Coronary artery (tissue), 2 donors: ENCODE results near the gene GCK.

Experiments
- DNase-seq: peaks from one replicate; pipeline ENCODE4 v3.0.0-alpha.2; 2017; ENCODE audit warnings: low spot score
- H3K27ac ChIP-seq, 2 donors: fragments of 200-600 bp; sonication (generic); one replicate each; pipeline ENCODE4 v1.5.1; 2016 to 2019
- H3K4me3 ChIP-seq: fragments of 200-600 bp; sonication (generic); 2 replicates; pipeline ENCODE4 v1.5.1; 2016; ENCODE audit warnings: mild to moderate bottlenecking, moderate library complexity
- TF ChIP-seq, protein P1 (sequence below): fragments of 200-600 bp; sonication (generic); IDR thresholded peaks from one replicate; pipeline ENCODE4 v1.5.1; 2019; ENCODE audit warnings: antibody characterized with exemption

Gene GCK

DNA sequence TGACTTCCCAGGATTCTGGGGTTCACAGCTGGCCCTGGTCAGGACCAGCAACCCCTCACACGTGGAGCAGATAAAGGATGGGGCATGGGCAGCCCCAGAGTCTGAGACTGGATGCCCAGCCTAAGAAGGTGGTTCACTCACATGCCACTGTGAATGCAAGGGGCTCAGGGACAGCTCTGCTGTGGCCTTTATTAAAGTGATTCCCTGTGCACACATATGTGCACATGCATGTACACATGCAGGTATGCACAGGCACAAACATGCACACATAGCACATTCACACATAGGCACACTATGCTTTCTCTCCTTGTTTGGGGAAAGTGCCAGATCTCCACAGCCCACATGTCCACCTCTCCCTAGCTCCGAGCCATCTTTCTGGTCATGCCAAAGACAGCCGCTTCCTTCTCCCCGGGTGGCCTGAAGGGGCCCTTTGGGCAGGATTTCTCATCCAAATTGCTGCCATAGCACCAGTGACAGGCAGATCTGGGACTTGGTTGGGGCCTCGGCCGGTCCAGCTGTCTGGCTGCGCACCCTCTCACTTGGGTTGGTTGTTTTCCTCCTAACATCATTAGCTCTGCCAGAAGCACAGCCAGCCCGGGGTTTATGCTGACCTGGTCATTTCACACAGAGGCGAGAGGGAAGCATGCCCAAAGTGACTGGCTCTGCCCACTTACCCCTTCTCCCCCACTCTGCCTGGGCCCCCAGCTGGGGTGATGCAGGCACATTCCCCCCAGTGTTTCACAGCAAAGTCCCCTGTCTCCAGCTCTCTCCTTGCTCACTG lies 1.4 kb downstream of the GCK start:
- H3K27ac ChIP-seq: no peak overlapping the region
- TF ChIP-seq, protein P1, sequence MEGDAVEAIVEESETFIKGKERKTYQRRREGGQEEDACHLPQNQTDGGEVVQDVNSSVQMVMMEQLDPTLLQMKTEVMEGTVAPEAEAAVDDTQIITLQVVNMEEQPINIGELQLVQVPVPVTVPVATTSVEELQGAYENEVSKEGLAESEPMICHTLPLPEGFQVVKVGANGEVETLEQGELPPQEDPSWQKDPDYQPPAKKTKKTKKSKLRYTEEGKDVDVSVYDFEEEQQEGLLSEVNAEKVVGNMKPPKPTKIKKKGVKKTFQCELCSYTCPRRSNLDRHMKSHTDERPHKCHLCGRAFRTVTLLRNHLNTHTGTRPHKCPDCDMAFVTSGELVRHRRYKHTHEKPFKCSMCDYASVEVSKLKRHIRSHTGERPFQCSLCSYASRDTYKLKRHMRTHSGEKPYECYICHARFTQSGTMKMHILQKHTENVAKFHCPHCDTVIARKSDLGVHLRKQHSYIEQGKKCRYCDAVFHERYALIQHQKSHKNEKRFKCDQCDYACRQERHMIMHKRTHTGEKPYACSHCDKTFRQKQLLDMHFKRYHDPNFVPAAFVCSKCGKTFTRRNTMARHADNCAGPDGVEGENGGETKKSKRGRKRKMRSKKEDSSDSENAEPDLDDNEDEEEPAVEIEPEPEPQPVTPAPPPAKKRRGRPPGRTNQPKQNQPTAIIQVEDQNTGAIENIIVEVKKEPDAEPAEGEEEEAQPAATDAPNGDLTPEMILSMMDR: no peak
- no peak for DNase-seq
- no peak overlapping the region for H3K4me3 ChIP-seq

- TF ChIP-seq, protein P1: no peak
- no peak overlapping the region for H3K4me3 ChIP-seq
- H3K27ac ChIP-seq: no peak overlapping the region
- DNase-seq: no peak
These were observed 2.5 kb downstream of the GCK start for GRCh38 chr7:44186736-44187135.

DNA sequence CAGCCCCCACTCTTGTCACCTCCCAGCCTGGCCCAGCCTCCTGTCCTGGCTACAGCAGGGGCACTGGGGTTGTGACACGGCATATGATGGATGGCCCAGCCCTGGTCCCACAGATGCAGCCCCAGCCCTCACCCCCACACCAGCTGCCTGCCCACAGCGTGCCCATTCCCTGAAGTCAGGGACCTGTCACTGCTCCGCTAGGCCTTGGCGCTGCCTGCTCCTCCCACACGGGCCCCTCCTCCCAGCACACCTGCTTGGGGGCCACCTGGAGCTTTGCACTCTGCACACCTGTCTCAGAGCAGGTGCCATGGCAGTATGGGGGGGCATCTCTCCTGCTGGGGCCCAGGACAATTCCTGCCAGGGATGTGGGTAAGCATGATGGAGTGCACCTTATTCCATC lies 3.5 kb downstream of the GCK start:
- Histone ChIP-seq H3K4me3 (no peak overlapping the region), H3K27ac (no peak overlapping the region)
- TF ChIP-seq, protein P1: no peak
- DNase-seq: no peak

DNA sequence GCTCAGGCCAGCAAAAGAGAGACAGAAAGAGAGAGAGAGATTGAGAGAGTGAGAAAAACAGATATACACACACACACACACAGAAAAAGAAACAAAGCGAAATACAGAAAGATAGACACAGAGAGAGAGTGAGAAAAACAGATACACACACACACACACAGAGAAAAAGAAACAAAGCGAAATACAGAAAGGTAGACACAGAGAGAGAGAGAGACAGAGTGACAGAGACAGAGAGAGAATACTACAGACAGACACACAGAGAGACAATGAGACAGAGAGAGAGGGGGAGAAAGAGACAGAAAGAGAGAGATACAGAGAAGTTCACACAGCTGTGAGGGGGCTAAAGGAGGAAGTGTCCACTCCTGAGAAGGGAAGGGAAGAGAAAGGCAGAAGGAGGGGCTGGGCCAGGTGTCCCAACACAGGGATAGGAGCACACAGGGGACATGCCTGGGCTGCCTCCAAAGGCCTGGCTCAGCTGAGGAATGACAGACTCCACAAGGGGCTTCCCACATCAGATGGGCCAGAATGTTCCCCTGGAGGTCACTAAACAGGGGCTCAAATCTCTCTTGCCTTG lies 4.3 kb downstream of the GCK start:
- TF ChIP-seq, protein P1: no peak
- no peak for DNase-seq
- Histone ChIP-seq H3K27ac (no peak overlapping the region), H3K4me3 (no peak overlapping the region)

GRCh38 chr7:44184206-44184872 lies 4.9 kb downstream of the GCK start:
- TF ChIP-seq, protein P1: no peak
- Histone ChIP-seq H3K4me3 (no peak overlapping the region), H3K27ac (no peak overlapping the region)
- DNase-seq: no peak

- no peak for DNase-seq
- TF ChIP-seq, protein P1: no peak
- Histone ChIP-seq H3K27ac (no peak overlapping the region), H3K4me3 (no peak overlapping the region)
These were observed 5.9 kb downstream of the GCK start for GRCh38 chr7:44183386-44183785.
